GM12878 (cell line): ENCODE measurements around the gene CUL1. TPM values are rescaled to one million over a fixed set of nuclear protein-coding genes. Genes with fewer than 3 reads are reported as not detected.

Experiments used
- ATAC-seq: fragments of 200-7000 bp; cut with Tn5 transposase; 3 replicates; pipeline ENCODE4 v1.9.1; 2020; ENCODE audit warnings: mild to moderate bottlenecking, moderate library complexity
- BruUV-seq: library from RNA; stranded (reverse); fragments of 400-500 nt; replicated peaks from 2 replicates; lab custom pipeline; 2021; lab: Mats Ljungman, UMichigan
- CTCF ChIA-PET: fragments of 300-600 bp; sonication (Branson Sonifier 250); formaldehyde crosslinking; extraction: SDS; loops from one replicate; lab custom pipeline; 2021; ENCODE audit warnings: inconsistent platforms; lab: Yijun Ruan, JAX
- POLR2A ChIA-PET: fragments of 350-600 bp; formaldehyde crosslinking; extraction: SDS; loops from one replicate; lab custom pipeline; 2021; ENCODE audit warnings: inconsistent platforms; lab: Charles Lee
- RAD21 ChIA-PET: fragments of 300-600 bp; sonication (Branson Sonifier 250); formaldehyde crosslinking; loops from one replicate; lab custom pipeline; 2023; ENCODE audit warnings: antibody characterized with exemption; ENCODE audit not compliant: unreplicated experiment; lab: Charles Lee
- SMC1A ChIA-PET: fragments of 300-600 bp; sonication (Branson Sonifier 250); formaldehyde crosslinking; loops from one replicate; lab custom pipeline; 2023; ENCODE audit not compliant: unreplicated experiment, uncharacterized antibody; lab: Charles Lee
- DNase-seq: peaks from one replicate; pipeline ENCODE4 v3.0.0-alpha.2; 2011; ENCODE audit warnings: low read depth, low spot score
- FAIRE-seq: peaks from 3 replicates; lab custom pipeline; 2011; peaks lifted over from hg19 to GRCh38; lab: Jason Lieb, UNC
- H2AFZ ChIP-seq: 2 replicates; pipeline ENCODE4 v1.6.0; 2011; ENCODE audit warnings: low read depth, low read length, control low read depth; ENCODE audit not compliant: control insufficient read depth
- H3K27ac ChIP-seq: 2 replicates; pipeline ENCODE4 v1.5.1; 2011; ENCODE audit warnings: control low read depth; ENCODE audit not compliant: control insufficient read depth, insufficient read depth
- H3K27me3 ChIP-seq, 2 experiments: replicated peaks in 1 of 2; 2 replicates each; pipeline versions ENCODE4 v1.6.0 to v1.6.1; 2011; ENCODE audit warnings: low read length in 1 of 2; ENCODE audit not compliant: control insufficient read depth in 2 of 2, insufficient read depth in 2 of 2
- H3K36me3 ChIP-seq, 2 experiments: 2 replicates each; pipeline ENCODE4 v1.5.1; 2011; ENCODE audit warnings: low read length in 1 of 2; ENCODE audit not compliant: control insufficient read depth in 2 of 2, insufficient read depth in 2 of 2
- H3K4me1 ChIP-seq: 2 replicates; pipeline ENCODE4 v1.6.1; 2011; ENCODE audit warnings: mild to moderate bottlenecking, low read length, moderate library complexity, mixed read lengths; ENCODE audit not compliant: control insufficient read depth, insufficient read depth
- H3K4me2 ChIP-seq: 2 replicates; pipeline ENCODE4 v1.6.0; 2011; ENCODE audit warnings: control low read depth; ENCODE audit not compliant: control insufficient read depth, insufficient read depth
- H3K4me3 ChIP-seq: fragments of 200-600 bp; sonication (generic); 2 replicates; pipeline ENCODE4 v1.5.1; 2016
- H3K79me2 ChIP-seq: 2 replicates; pipeline ENCODE4 v1.6.0; 2011; ENCODE audit warnings: low read length; ENCODE audit not compliant: control insufficient read depth, insufficient read depth
- H3K9ac ChIP-seq: 2 replicates; pipeline ENCODE4 v1.8.0; 2011; ENCODE audit warnings: low read length, control low read depth, mixed read lengths; ENCODE audit not compliant: control insufficient read depth, insufficient read depth
- H3K9me3 ChIP-seq: replicated peaks from 3 replicates; pipeline ENCODE4 v1.5.1; 2011; ENCODE audit warnings: mild to moderate bottlenecking, low read length; ENCODE audit not compliant: control insufficient read depth, insufficient read depth
- H4K20me1 ChIP-seq: 2 replicates; pipeline ENCODE4 v1.6.0; 2011; ENCODE audit not compliant: control insufficient read depth, insufficient read depth
- CHD2 ChIP-seq: IDR thresholded peaks from 2 replicates; pipeline ENCODE4 v1.6.1; 2011; ENCODE audit warnings: low read depth, low read length, improper control_type of control experiment, borderline replicate concordance
- EGR1 ChIP-seq, 2 experiments: IDR thresholded peaks; 1 replicate in 1 of 2; 2 replicates in 1 of 2; pipeline ENCODE4 v1.6.1; 2011 to 2012; ENCODE audit warnings: low read depth in 2 of 2, low read length in 2 of 2, borderline replicate concordance in 1 of 2, mild to moderate bottlenecking in 1 of 2, moderate library complexity in 1 of 2
- EZH2 ChIP-seq: IDR thresholded peaks from 2 replicates; pipeline ENCODE4 v1.6.1; 2012; ENCODE audit warnings: low read depth, mild to moderate bottlenecking, control low read depth, inconsistent platforms, low read length, borderline replicate concordance; ENCODE audit not compliant: control insufficient read depth
- HDAC6 ChIP-seq: fragments of 200-600 bp; sonication (generic); IDR thresholded peaks from one replicate; pipeline ENCODE4 v1.8.0; 2017; ENCODE audit warnings: antibody characterized with exemption; ENCODE audit not compliant: unreplicated experiment
- HDGF ChIP-seq: fragments of 450-650 bp; IDR thresholded peaks from 2 replicates; pipeline ENCODE4 v1.6.1; 2016; ENCODE audit warnings: antibody characterized with exemption
- KLF5 ChIP-seq: fragments of 450-650 bp; IDR thresholded peaks from 2 replicates; pipeline ENCODE4 v1.6.1; 2014; ENCODE audit warnings: mild to moderate bottlenecking; ENCODE audit not compliant: partially characterized antibody
- NR2F1 ChIP-seq: fragments of 450-650 bp; conservative IDR thresholded peaks from 2 replicates; pipeline ENCODE4 v1.6.1; 2017; ENCODE audit warnings: mild to moderate bottlenecking
- NRF1 ChIP-seq: conservative IDR thresholded peaks from 2 replicates; pipeline ENCODE4 v1.6.1; 2011; ENCODE audit warnings: mild to moderate bottlenecking, low read depth, low read length, improper control_type of control experiment
- PAX8 ChIP-seq: fragments of 450-650 bp; IDR thresholded peaks from 2 replicates; pipeline ENCODE4 v1.6.1; 2017; ENCODE audit warnings: mild to moderate bottlenecking, moderate library complexity
- RUNX3 ChIP-seq: IDR thresholded peaks from 2 replicates; pipeline ENCODE4 v1.6.1; 2012; ENCODE audit warnings: low read length, inconsistent platforms
- SMARCA5 ChIP-seq: fragments of 450-650 bp; IDR thresholded peaks from 2 replicates; pipeline ENCODE4 v1.6.1; 2017; ENCODE audit warnings: mild to moderate bottlenecking
- WRNIP1 ChIP-seq: IDR thresholded peaks from 2 replicates; pipeline ENCODE4 v1.6.1; 2011; ENCODE audit warnings: low read depth, low read length, improper control_type of control experiment, borderline replicate concordance
- ZNF217 ChIP-seq: fragments of 450-650 bp; IDR thresholded peaks from 2 replicates; pipeline ENCODE4 v1.6.1; 2017; ENCODE audit warnings: antibody characterized with exemption, mild to moderate bottlenecking
- ZNF384 ChIP-seq: IDR thresholded peaks from 2 replicates; pipeline ENCODE4 v1.6.1; 2012; ENCODE audit warnings: low read depth, mild to moderate bottlenecking, low read length, improper control_type of control experiment, borderline replicate concordance
- WGBS: methylation state at CpG from one replicate; pipeline ENCODE4 v1.1.6; 2016; ENCODE audit warnings: low lambda C conversion rate; ENCODE audit not compliant: insufficient replicate concordance, insufficient coverage; ENCODE audit errors: missing lambda C conversion rate; 5-methylcytosine and 5-hydroxymethylcytosine counted together
- in situ Hi-C: fragments of 300-500 bp; cut with MboI; formaldehyde crosslinking; loops from 9 replicates; pipeline ENCODE4 v1.14.3; 2018; ENCODE audit warnings: mixed read lengths
- intact Hi-C: fragments of 100-400 bp; cut with micrococcal nuclease; formaldehyde crosslinking; loops from one replicate; pipeline ENCODE4 v1.14.2; 2022; ENCODE audit not compliant: unreplicated experiment
- polyA plus RNA-seq, 11 experiments: library from polyadenylated mRNA; depleted of rRNA in 4 of 11; unstranded in 6 of 11; stranded (reverse) in 5 of 11; fragments of >200 nt; fragmentation: Nextera tagmentation in 4 of 11; fragmentation: Illumina TruSeq in 1 of 11; extraction: Ambion mirVana in 4 of 11; extraction: Trizol in 1 of 11; gene quantifications; 1 replicate in 1 of 11; 2 replicates in 10 of 11; pipeline versions ENCODE4 v1.2.1 to v1.2.3, GENCODE V29; 2011 to 2016; ENCODE audit warnings: inconsistent platforms in 2 of 11, missing spikeins in 2 of 11, low read depth in 1 of 11
- total RNA-seq, 4 experiments: library from RNA; depleted of rRNA in 3 of 4; stranded (reverse); fragments of >200 nt in 3 of 4; fragmentation: Illumina TruSeq in 1 of 4; extraction: Trizol in 1 of 4; gene quantifications; 2 replicates each; pipeline versions ENCODE4 v1.2.1 to v1.2.3, GENCODE V29; 2013 to 2021
- TF ChIP-seq, protein P1 (sequence below): fragments of 450-650 bp; IDR thresholded peaks from 2 replicates; pipeline ENCODE4 v1.6.1; 2017; ENCODE audit warnings: mild to moderate bottlenecking, moderate library complexity
- TF ChIP-seq, protein P2 (sequence below): fragments of 450-650 bp; IDR thresholded peaks from 2 replicates; pipeline ENCODE4 v1.6.1; 2016; ENCODE audit warnings: mild to moderate bottlenecking
- TF ChIP-seq, protein P3 (sequence below): IDR thresholded peaks from 2 replicates; pipeline ENCODE4 v1.6.1; 2011; ENCODE audit warnings: mild to moderate bottlenecking, low read depth, low read length, moderate library complexity; ENCODE audit not compliant: insufficient replicate concordance

CUL1 gene
- total and polyA plus RNA-seq, 10 of the 15 experiments (the other 5 are each of a cell fraction or from before 2014, with no cell fraction given) = 13.3 to 63.9 (median 45.9) TPM

GRCh38 chr7:148698397-148699023, at the start of gene CUL1 (continued):
- TF ChIP-seq RUNX3 (peak; percentile 9; the same call in 1 of the 2 replicates), CHD2 (0 out of 2 replicates have a peak, but pooled peaks have one; percentile 15), EGR1 (IDR thresholded peaks at IDR 0.05; ENCODE audit: borderline replicate concordance in 1 of 2, low read depth in 2 of 2, low read length in 2 of 2) (peak in 1 of 2 experiments; percentile 44; a peak in 1 of 3 replicates), EZH2 (no peak), NR2F1 (peak; percentile 34), HDGF (no peak), SMARCA5 (peak; percentile 10; the same call in 1 of the 2 replicates)
- TF ChIP-seq, protein P1, sequence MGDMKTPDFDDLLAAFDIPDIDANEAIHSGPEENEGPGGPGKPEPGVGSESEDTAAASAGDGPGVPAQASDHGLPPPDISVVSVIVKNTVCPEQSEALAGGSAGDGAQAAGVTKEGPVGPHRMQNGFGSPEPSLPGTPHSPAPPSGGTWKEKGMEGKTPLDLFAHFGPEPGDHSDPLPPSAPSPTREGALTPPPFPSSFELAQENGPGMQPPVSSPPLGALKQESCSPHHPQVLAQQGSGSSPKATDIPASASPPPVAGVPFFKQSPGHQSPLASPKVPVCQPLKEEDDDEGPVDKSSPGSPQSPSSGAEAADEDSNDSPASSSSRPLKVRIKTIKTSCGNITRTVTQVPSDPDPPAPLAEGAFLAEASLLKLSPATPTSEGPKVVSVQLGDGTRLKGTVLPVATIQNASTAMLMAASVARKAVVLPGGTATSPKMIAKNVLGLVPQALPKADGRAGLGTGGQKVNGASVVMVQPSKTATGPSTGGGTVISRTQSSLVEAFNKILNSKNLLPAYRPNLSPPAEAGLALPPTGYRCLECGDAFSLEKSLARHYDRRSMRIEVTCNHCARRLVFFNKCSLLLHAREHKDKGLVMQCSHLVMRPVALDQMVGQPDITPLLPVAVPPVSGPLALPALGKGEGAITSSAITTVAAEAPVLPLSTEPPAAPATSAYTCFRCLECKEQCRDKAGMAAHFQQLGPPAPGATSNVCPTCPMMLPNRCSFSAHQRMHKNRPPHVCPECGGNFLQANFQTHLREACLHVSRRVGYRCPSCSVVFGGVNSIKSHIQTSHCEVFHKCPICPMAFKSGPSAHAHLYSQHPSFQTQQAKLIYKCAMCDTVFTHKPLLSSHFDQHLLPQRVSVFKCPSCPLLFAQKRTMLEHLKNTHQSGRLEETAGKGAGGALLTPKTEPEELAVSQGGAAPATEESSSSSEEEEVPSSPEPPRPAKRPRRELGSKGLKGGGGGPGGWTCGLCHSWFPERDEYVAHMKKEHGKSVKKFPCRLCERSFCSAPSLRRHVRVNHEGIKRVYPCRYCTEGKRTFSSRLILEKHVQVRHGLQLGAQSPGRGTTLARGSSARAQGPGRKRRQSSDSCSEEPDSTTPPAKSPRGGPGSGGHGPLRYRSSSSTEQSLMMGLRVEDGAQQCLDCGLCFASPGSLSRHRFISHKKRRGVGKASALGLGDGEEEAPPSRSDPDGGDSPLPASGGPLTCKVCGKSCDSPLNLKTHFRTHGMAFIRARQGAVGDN = peak; percentile 17; the same call in 1 of the 2 replicates

GRCh38 chr7:148650232-148650858, 48.4 kb upstream of the CUL1 start:
- Histone ChIP-seq H3K27me3 (no peaks in the 10 kb centered on the region; a peak in 1 of 4 replicates), H4K20me1 (no peaks in the 10 kb centered on the region), H3K4me3 (no peak overlapping the region), H3K27ac (no peak overlapping the region), H3K4me2 (no peak overlapping the region), H2AFZ (no peak overlapping the region), H3K36me3 (no peaks in the 10 kb centered on the region), H3K9me3 (no peaks in the 10 kb centered on the region), H3K4me1 (no peaks in the 10 kb centered on the region), H3K9ac (no peak overlapping the region), H3K79me2 (no peaks in the 10 kb centered on the region)
- POLR2A ChIA-PET = no interaction called here
- CTCF ChIA-PET = no interaction called here
- WGBS = 42% methylated on average over 4 of the region's 4 CpGs
- in situ Hi-C loops = no loop called here
- RAD21 ChIA-PET = no interaction called here
- intact Hi-C loops = no loop called here
- SMC1A ChIA-PET = no interaction called here
- FAIRE-seq = no peak
- no peak for DNase-seq
- no peak for ATAC-seq
- BruUV-seq = no TSS peak
- TF ChIP-seq PAX8 (no peak), WRNIP1 (no peak), EZH2 (no peak), ZNF384 (no peak), HDAC6 (no peak), KLF5 (no peak), ZNF217 (no peak), NRF1 (no peak)
- TF ChIP-seq, protein P2, sequence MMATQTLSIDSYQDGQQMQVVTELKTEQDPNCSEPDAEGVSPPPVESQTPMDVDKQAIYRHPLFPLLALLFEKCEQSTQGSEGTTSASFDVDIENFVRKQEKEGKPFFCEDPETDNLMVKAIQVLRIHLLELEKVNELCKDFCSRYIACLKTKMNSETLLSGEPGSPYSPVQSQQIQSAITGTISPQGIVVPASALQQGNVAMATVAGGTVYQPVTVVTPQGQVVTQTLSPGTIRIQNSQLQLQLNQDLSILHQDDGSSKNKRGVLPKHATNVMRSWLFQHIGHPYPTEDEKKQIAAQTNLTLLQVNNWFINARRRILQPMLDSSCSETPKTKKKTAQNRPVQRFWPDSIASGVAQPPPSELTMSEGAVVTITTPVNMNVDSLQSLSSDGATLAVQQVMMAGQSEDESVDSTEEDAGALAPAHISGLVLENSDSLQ = no peak
- TF ChIP-seq, protein P3, sequence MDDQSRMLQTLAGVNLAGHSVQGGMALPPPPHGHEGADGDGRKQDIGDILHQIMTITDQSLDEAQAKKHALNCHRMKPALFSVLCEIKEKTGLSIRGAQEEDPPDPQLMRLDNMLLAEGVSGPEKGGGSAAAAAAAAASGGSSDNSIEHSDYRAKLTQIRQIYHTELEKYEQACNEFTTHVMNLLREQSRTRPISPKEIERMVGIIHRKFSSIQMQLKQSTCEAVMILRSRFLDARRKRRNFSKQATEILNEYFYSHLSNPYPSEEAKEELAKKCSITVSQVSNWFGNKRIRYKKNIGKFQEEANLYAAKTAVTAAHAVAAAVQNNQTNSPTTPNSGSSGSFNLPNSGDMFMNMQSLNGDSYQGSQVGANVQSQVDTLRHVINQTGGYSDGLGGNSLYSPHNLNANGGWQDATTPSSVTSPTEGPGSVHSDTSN = no peak
